Lower leg skin (tissue), 4 donors: Measurements from ENCODE around the gene PCGF3. TPM values are rescaled to one million over a fixed set of nuclear protein-coding genes. Genes with fewer than 3 reads are reported as not detected.

Source experiments
- DNase-seq, 2 donors: peaks; one replicate each; pipeline ENCODE4 v3.0.0-alpha.2; 2019; ENCODE audit warnings: low spot score in 2 of 2
- H3K4me3 ChIP-seq: fragments of 200-600 bp; sonication (generic); 2 replicates; pipeline ENCODE4 v1.5.1; 2017; ENCODE audit warnings: mild to moderate bottlenecking, low read depth; ENCODE audit not compliant: poor library complexity, severe bottlenecking
- POLR2A ChIP-seq, 2 donors: fragments of 450-650 bp; IDR thresholded peaks; one replicate each; pipeline ENCODE4 v1.6.1; 2016 to 2017; ENCODE audit warnings: antibody characterized with exemption in 2 of 2, mild to moderate bottlenecking in 1 of 2, moderate library complexity in 1 of 2
- WGBS, 2 donors: methylation state at CpG; one replicate each; pipeline ENCODE4 v1.1.5; 2018; 5-methylcytosine and 5-hydroxymethylcytosine counted together
- intact Hi-C: fragments of 100-400 bp; cut with DNase I; formaldehyde crosslinking; loops from one replicate; pipeline ENCODE4 v1.15.0; 2023; ENCODE audit warnings: low total_unique reads
- total RNA-seq, 4 donors: library from RNA; depleted of rRNA; stranded (reverse); fragments of >200 nt; gene quantifications; one replicate each; pipeline ENCODE4 v1.1.0, GENCODE V29; 2016
- TF ChIP-seq, protein P1 (sequence below), 3 donors: fragments of 450-650 bp; IDR thresholded peaks; one replicate each; pipeline ENCODE4 v1.5.1; 2016; ENCODE audit warnings: antibody characterized with exemption in 3 of 3, mild to moderate bottlenecking in 3 of 3, moderate library complexity in 2 of 3

PCGF3 gene
- total RNA-seq, 4 donors from 2014 or later, result 55.2 to 102 (median 72.3) TPM

DNA sequence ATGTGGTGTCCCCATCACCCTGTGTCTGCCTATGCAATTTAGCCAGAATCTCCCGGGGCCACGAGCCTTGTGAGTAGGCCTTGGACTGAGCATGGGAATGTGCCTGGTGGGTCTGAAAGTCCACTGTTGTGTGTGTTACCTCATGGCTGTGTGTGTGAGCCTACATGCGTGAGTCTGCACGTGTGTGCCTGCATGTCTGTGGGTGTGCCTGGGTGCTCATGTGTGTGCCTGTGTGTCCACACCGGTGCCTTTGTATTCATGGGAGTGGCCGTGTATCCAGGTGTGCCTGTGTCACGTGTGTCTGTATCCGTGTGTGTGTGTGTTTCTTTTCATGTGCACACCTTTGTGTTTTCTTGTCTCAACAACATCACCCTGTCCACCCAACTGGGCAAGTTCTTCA lies 45.8 kb upstream of the PCGF3 start:
- 79 to 90% methylated on average over 8 of the region's 8 CpGs for WGBS, 2 donors
- DNase-seq, result no peak
- H3K4me3 ChIP-seq, result no peak overlapping the region
- intact Hi-C loops, result no loop called here
- TF ChIP-seq, protein P1, sequence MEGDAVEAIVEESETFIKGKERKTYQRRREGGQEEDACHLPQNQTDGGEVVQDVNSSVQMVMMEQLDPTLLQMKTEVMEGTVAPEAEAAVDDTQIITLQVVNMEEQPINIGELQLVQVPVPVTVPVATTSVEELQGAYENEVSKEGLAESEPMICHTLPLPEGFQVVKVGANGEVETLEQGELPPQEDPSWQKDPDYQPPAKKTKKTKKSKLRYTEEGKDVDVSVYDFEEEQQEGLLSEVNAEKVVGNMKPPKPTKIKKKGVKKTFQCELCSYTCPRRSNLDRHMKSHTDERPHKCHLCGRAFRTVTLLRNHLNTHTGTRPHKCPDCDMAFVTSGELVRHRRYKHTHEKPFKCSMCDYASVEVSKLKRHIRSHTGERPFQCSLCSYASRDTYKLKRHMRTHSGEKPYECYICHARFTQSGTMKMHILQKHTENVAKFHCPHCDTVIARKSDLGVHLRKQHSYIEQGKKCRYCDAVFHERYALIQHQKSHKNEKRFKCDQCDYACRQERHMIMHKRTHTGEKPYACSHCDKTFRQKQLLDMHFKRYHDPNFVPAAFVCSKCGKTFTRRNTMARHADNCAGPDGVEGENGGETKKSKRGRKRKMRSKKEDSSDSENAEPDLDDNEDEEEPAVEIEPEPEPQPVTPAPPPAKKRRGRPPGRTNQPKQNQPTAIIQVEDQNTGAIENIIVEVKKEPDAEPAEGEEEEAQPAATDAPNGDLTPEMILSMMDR (IDR thresholded peaks at IDR 0.05), result no peak
- no peak for TF ChIP-seq POLR2A (IDR thresholded peaks at IDR 0.05)

DNA sequence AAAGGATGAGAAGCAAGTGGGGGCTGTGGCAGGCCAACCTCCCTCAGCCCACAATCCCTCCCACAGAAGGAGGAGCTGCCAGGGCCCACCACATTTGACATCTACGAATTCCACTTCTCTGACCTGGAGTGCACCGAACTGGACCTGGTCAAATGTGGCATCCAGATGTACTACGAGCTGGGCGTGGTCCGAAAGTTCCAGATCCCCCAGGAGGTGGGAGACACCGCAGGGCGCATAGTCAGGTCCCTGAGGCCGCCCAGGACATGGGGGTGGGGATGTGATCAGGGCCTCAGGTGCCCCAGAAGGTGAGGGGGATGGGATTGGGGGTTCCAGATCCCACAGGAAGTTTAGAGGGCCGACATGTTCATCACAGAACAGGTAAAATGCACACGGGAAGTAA lies 45.2 kb upstream of the PCGF3 start:
- TF ChIP-seq POLR2A (IDR thresholded peaks at IDR 0.05), result no peak
- TF ChIP-seq, protein P1 (IDR thresholded peaks at IDR 0.05), result no peak

DNA sequence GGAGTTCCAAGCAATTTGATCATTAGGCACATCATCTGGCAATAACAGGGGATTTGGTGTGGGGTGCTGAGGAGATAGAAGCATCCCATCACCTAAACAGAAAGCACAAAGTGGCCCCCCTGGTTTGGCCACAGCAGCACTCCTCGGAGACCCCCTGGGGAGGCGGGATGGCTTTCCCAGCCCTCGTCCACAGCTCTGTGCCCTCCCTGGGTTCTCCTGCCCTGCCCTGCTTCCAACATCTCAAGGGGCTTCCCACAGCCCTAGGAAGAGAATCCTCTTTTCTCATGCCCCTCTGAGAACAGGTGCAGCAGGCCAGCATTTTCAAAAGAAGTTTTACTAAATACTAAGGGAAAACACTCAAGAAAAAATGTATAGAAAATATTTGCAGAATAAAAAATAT lies 44.4 kb upstream of the PCGF3 start:
- 83 to 94% methylated on average over 3 of the region's 3 CpGs for WGBS, 2 donors
- DNase-seq, result no peak
- TF ChIP-seq, protein P1 (IDR thresholded peaks at IDR 0.05), result no peak
- no peak for TF ChIP-seq POLR2A (IDR thresholded peaks at IDR 0.05)

More for the DNA sequence above, 45.2 kb upstream of the PCGF3 start:
- no peak for DNase-seq
- intact Hi-C loops, result no loop called here
- WGBS, 2 donors, result 88 to 91% methylated on average over 10 of the region's 10 CpGs
- no peak overlapping the region for H3K4me3 ChIP-seq

DNA sequence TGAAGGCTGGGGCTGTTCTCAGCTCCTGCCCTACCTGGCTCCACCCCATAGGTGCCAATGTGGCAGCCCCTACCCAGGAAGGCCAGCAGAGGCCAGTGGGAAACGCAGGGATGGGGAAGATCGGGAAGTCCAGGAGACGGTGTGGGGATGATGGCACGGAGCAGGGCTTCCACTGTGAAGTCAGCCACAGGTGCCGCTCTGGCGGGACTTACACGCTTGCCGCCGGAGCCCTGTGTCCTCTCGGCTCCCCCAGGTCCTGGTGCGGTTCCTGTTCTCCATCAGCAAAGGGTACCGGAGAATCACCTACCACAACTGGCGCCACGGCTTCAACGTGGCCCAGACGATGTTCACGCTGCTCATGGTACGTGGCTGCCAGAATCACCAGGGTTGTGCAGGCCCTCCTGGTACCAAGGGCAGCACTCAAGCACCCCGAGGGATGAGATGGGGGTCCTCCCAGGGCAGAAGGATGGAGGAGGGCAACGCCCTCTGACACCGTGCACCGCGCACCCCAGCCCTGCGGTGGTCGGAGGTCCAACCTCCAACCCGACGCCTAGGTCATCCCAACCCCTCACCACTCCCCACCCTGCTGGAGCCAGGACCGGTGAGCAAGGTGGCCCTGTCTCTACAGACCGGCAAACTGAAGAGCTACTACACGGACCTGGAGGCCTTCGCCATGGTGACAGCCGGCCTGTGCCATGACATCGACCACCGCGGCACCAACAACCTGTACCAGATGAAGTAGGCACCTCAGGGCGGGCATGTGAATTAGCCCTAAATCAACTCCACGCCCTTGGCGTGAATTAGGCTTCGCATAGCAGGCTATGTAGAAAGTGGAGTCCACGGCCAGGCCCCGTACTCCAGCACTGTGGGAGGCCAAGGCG lies 43.5 kb upstream of the PCGF3 start:
- H3K4me3 ChIP-seq, result no peak overlapping the region
- WGBS, 2 donors, result 94 to 97% methylated on average over 38 to 41 of the region's 42 CpGs
- DNase-seq, result no peak
- TF ChIP-seq, protein P1 (IDR thresholded peaks at IDR 0.05), result no peak
- intact Hi-C loops, result no loop called here

More for the DNA sequence above, 44.4 kb upstream of the PCGF3 start:
- intact Hi-C loops, result no loop called here
- H3K4me3 ChIP-seq, result no peak overlapping the region

DNA sequence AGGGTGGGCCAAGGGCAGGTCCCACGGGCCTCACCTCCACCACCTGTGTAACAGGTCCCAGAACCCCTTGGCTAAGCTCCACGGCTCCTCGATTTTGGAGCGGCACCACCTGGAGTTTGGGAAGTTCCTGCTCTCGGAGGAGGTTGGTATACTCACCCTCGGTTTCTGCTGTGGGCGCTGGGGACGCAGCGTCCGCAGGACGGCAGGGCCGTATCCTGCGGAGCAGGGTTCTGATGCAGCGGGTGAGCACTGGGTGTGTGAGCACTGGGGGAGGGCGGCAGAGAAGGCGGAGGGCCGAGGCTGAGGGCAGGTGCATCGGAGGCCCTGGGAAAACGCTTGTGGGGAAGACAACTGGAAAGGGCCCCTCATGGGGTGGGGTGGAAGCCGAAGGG lies 42.6 kb upstream of the PCGF3 start:
- 29 to 46% methylated on average over 17 of the region's 20 CpGs for WGBS, 2 donors
- H3K4me3 ChIP-seq, result no peak overlapping the region
- intact Hi-C loops, result no loop called here
- DNase-seq, result no peak
- TF ChIP-seq POLR2A (IDR thresholded peaks at IDR 0.05), result no peak
- TF ChIP-seq, protein P1 (IDR thresholded peaks at IDR 0.05), result no peak
